Activated CD8-positive, alpha-beta memory T cell treated with anti-CD3 and anti-CD28 coated beads, Interleukin-2, amount 10 ng/mL, durations not matched to agents 7 days and 5 days (primary cell): ENCODE measurements around the gene NDC1. TPM values are rescaled to one million over a fixed set of nuclear protein-coding genes. Genes with fewer than 3 reads are reported as not detected.
A peak's percentile ranks its signal among the peaks of the same experiment; 100 is the strongest.
"Not testable (repeated sequence)": the region's sequence is repeated elsewhere in the genome, so short reads cannot be mapped to it uniquely, and the experiment has no call there.

Source experiments
- ATAC-seq: fragments of 150-1000 bp; cut with Tn5 transposase; one replicate; pipeline ENCODE4 v1.10.0; 2021; ENCODE audit warnings: moderate library complexity
- CTCF ChIA-PET: fragments of 350-600 bp; sonication (Branson Sonifier 250); formaldehyde crosslinking; loops from one replicate; lab custom pipeline; 2021; ENCODE audit warnings: antibody characterized with exemption; lab: Charles Lee
- DNase-seq: peaks from one replicate; pipeline ENCODE4 v3.0.0-alpha.2; 2020
- H3K27ac Mint-ChIP-seq: one replicate; pipeline ENCODE4 v1.8.0; 2021; ENCODE audit warnings: mild to moderate bottlenecking, mixed read lengths
- H3K27me3 Mint-ChIP-seq: one replicate; pipeline ENCODE4 v1.8.0; 2021; ENCODE audit warnings: mixed read lengths
- H3K36me3 Mint-ChIP-seq: one replicate; pipeline ENCODE4 v1.8.0; 2021; ENCODE audit warnings: mild to moderate bottlenecking, mixed read lengths
- H3K4me1 Mint-ChIP-seq: one replicate; pipeline ENCODE4 v1.8.0; 2021; ENCODE audit warnings: mixed read lengths
- H3K4me3 Mint-ChIP-seq: one replicate; pipeline ENCODE4 v1.8.0; 2021; ENCODE audit warnings: mild to moderate bottlenecking, moderate library complexity, mixed read lengths
- H3K9me3 Mint-ChIP-seq: one replicate; pipeline ENCODE4 v1.8.0; 2022; ENCODE audit warnings: low read depth, mixed read lengths
- total RNA-seq, 2 experiments: library from RNA; stranded (reverse); gene quantifications; one replicate each; pipeline ENCODE4 v1.2.3, GENCODE V29; 2021

NDC1 gene, protein sequence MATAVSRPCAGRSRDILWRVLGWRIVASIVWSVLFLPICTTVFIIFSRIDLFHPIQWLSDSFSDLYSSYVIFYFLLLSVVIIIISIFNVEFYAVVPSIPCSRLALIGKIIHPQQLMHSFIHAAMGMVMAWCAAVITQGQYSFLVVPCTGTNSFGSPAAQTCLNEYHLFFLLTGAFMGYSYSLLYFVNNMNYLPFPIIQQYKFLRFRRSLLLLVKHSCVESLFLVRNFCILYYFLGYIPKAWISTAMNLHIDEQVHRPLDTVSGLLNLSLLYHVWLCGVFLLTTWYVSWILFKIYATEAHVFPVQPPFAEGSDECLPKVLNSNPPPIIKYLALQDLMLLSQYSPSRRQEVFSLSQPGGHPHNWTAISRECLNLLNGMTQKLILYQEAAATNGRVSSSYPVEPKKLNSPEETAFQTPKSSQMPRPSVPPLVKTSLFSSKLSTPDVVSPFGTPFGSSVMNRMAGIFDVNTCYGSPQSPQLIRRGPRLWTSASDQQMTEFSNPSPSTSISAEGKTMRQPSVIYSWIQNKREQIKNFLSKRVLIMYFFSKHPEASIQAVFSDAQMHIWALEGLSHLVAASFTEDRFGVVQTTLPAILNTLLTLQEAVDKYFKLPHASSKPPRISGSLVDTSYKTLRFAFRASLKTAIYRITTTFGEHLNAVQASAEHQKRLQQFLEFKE
- total RNA-seq = 10 to 100 TPM; 26.1 to 35.5 TPM

DNA sequence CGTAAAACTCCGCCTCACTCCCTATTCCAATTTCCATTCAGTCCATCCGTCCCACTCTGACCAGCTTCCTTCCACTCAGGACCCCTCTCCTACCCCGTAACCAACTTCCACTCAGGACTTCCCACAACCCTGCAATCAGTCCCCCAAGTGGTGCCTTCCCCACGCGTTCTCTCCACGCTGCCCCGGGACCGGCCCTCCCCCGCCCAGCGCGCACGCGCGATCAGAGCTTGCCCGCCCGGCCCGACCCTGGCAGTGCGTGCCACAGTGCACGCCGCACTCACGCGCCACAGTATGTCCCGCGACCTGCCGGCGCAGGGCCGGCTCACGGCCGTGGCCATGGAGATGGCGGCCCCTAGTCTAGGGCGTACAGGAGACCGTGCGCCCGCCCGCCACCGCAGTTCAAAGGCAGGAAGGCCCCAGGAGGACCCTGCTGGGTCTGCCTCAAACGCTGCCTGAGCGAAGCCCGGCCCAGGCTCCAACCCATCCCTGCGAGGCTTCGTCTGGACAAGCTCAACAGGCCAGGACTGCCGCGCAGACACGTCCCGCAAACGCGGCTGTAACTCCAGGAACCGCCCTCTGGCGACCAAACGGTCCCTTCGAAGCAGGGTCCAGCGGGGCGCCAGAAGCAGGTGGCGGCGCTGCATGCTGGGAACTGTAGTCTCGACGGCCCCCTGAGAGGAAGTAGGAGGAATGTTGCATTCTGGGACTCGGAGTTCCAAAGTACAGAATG is at the start of gene NDC1:
Gene NDC1 (minus strand): TSS at position 373 of the 730 bp plus-strand sequence. CDS start 35 bp downstream, at position 338.
- CTCF ChIA-PET = interaction anchor here (1.2 to 2.7 kb wide), 4 partner anchors 12 to 121 kb away, joined by 3 to 10 read pairs (median 6); no protein-coding TSS in a partner anchor
- ATAC-seq (peak; percentile 91), DNase-seq (peak; percentile 94)
- peaks cover 8% of the 10 kb centered on the region for H3K9me3 Mint-ChIP-seq
- H3K27ac Mint-ChIP-seq = peak within 1 kb of the TSS; percentile 97
- H3K4me3 Mint-ChIP-seq = peak within 1 kb of the TSS; percentile 100
- H3K4me1 Mint-ChIP-seq = peaks cover 28% of the 10 kb centered on the region
- peaks cover 25% of the 10 kb centered on the region for H3K36me3 Mint-ChIP-seq
- H3K27me3 Mint-ChIP-seq = peaks cover 2% of the 10 kb centered on the region

DNA sequence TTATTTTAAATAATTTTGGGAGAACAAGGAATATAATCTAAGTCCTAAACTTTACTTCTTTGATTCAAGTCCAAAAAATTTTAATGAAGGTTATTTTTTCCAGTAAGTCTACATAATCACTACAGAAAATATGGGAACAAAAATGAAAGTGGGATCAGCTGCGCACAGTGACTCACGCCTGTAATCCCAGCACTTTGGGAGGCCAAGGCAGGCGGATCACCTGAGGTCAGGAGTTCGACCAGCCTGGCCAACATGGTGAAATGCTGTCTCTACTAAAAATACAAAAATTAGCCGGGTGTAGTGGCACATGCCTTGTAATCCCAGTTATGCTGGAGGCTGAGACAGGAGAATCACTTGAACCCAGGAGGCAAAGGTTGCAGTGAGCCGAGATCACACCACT is 45.5 kb upstream of the NDC1 start:
- not testable (repeated sequence) for H3K9me3 Mint-ChIP-seq, H3K4me1 Mint-ChIP-seq, H3K27ac Mint-ChIP-seq, H3K4me3 Mint-ChIP-seq, DNase-seq, H3K27me3 Mint-ChIP-seq, ATAC-seq
- peaks cover 29% of the 10 kb centered on the region for H3K36me3 Mint-ChIP-seq
- CTCF ChIA-PET = interaction anchor here (0.8 to 2.1 kb wide), 2 partner anchors 22 to 76 kb away, joined by 4 to 7 read pairs; no protein-coding TSS in a partner anchor

DNA sequence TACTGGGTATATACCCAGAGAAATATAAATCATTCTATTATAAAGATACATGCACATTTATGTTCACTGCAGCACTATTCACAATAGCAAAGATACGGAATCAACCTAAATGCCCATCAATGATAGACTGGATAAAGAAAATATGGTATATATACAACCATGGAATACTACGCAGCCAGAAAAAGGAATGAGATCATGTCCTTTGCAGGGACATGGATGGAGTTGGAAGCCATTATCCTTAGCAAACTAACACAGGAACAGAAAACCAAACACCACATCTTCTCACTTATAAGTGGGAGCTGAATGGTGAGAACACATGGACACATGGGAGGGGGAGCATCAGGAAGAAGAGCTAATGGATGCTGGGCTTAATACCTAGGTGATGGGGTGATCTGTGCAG is 43.8 kb upstream of the NDC1 start:
- not testable (repeated sequence) for H3K9me3 Mint-ChIP-seq, H3K4me3 Mint-ChIP-seq, H3K27me3 Mint-ChIP-seq, H3K27ac Mint-ChIP-seq, H3K4me1 Mint-ChIP-seq, ATAC-seq, DNase-seq
- peaks cover 27% of the 10 kb centered on the region for H3K36me3 Mint-ChIP-seq
- CTCF ChIA-PET = interaction anchor here (0.9 to 2.1 kb wide), 4 partner anchors 19 to 78 kb away, joined by 3 to 7 read pairs (median 4); no protein-coding TSS in a partner anchor

GRCh38 chr1:53878492-53879105 is 40.5 kb upstream of the NDC1 start:
- no peak for DNase-seq
- Mint-ChIP-seq H3K27me3 (no peaks in the 10 kb centered on the region), H3K9me3 (peaks cover 2% of the 10 kb centered on the region), H3K36me3 (peaks cover 29% of the 10 kb centered on the region), H3K27ac (no peak overlapping the region), H3K4me1 (no peaks in the 10 kb centered on the region), H3K4me3 (no peak overlapping the region)
- no peak for ATAC-seq
- CTCF ChIA-PET = interaction anchor here (0.7 to 6.0 kb wide), 24 partner anchors 8 to 611 kb away, joined by 3 to 49 read pairs (median 4); partner anchors contain the start of genes IFT25, LRRC42 and YIPF1

- H3K4me1 Mint-ChIP-seq, H3K27ac Mint-ChIP-seq, H3K27me3 Mint-ChIP-seq, DNase-seq, H3K4me3 Mint-ChIP-seq, H3K9me3 Mint-ChIP-seq, ATAC-seq: not testable (repeated sequence)
- CTCF ChIA-PET = interaction anchor here (0.9 to 6.0 kb wide), 3 partner anchors 14 to 84 kb away, joined by 3 to 39 read pairs (median 33); no protein-coding TSS in a partner anchor
- H3K36me3 Mint-ChIP-seq = peaks cover 16% of the 10 kb centered on the region
Observed at GRCh38 chr1:53875150-53875549, 37.1 kb upstream of the NDC1 start.

GRCh38 chr1:53871773-53872484 is 33.8 kb upstream of the NDC1 start:
- Mint-ChIP-seq H3K27me3 (no peaks in the 10 kb centered on the region), H3K36me3 (peaks cover 14% of the 10 kb centered on the region), H3K4me3 (no peak overlapping the region), H3K27ac (no peak overlapping the region), H3K4me1 (no peaks in the 10 kb centered on the region), H3K9me3 (no peaks in the 10 kb centered on the region)
- DNase-seq (no peak), ATAC-seq (no peak)
- CTCF ChIA-PET = interaction anchor here (1.4 to 3.7 kb wide), 4 partner anchors 9 to 88 kb away, joined by 3 to 21 read pairs (median 10); no protein-coding TSS in a partner anchor

- H3K4me3 Mint-ChIP-seq = no peak overlapping the region
- CTCF ChIA-PET = interaction anchor here (1.4 to 3.7 kb wide), 4 partner anchors 7 to 88 kb away, joined by 4 to 21 read pairs (median 10); no protein-coding TSS in a partner anchor
- H3K27me3 Mint-ChIP-seq = no peaks in the 10 kb centered on the region
- no peaks in the 10 kb centered on the region for H3K9me3 Mint-ChIP-seq
- H3K36me3 Mint-ChIP-seq = peaks cover 18% of the 10 kb centered on the region
- DNase-seq (no peak), ATAC-seq (no peak)
- H3K27ac Mint-ChIP-seq = no peak overlapping the region
- no peaks in the 10 kb centered on the region for H3K4me1 Mint-ChIP-seq
Observed at GRCh38 chr1:53871221-53871620, 33.1 kb upstream of the NDC1 start.

- Mint-ChIP-seq H3K27ac (no peak overlapping the region), H3K36me3 (peaks cover 13% of the 10 kb centered on the region), H3K27me3 (no peaks in the 10 kb centered on the region), H3K9me3 (no peaks in the 10 kb centered on the region), H3K4me1 (no peaks in the 10 kb centered on the region), H3K4me3 (no peak overlapping the region)
- CTCF ChIA-PET = interaction anchor here (0.6 to 3.7 kb wide), 6 partner anchors 9 to 90 kb away, joined by 3 to 21 read pairs (median 6); no protein-coding TSS in a partner anchor
- no peak for ATAC-seq
- no peak for DNase-seq
Observed at GRCh38 chr1:53869454-53870117, 31.5 kb upstream of the NDC1 start.

DNA sequence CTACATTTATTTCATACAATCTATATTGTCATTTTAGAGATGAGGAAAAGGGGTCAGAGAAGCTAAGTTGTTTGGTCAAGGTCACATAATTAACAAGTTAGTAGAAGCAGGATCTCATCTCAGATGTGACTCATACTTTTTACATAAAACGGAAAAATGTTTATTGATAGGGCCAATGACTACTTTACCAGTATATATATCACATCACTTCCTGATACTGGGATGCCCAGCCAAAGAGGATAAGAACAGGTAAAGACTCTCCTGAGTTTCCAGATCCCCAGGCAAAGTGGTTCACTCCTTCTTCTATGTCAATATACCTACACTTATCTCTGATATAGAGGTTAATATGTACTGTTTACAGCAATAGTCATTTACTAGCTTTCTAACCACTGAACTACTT is 30.5 kb upstream of the NDC1 start:
- Mint-ChIP-seq H3K27ac (no peak overlapping the region), H3K27me3 (no peaks in the 10 kb centered on the region), H3K9me3 (no peaks in the 10 kb centered on the region), H3K4me3 (no peak overlapping the region), H3K4me1 (no peaks in the 10 kb centered on the region), H3K36me3 (peaks cover 13% of the 10 kb centered on the region)
- ATAC-seq = no peak
- no peak for DNase-seq
- CTCF ChIA-PET = interaction anchor here (0.9 to 2.8 kb wide), 3 partner anchors 8 to 91 kb away, joined by 3 to 10 read pairs (median 9); no protein-coding TSS in a partner anchor

DNA sequence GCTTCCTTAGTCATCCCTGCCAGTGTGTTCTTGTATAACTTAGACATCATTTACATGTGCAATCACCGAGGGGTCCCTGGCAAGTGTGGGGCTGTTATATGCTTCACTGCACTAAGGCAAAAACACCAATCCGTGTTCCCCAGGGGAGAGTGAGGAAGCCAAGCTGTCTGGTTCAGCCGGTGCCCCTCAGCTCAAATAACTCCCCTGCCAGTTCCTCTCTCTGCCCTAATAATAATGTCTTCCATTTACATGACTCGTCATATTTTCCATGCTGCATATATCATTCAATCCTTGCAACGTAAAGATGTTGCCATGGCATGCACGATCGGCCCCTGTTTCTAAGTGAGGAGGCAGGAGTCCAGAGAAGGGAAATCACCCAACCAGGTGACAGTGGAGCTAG is 24.4 kb upstream of the NDC1 start:
- ATAC-seq (no peak), DNase-seq (no peak)
- H3K27ac Mint-ChIP-seq = no peak overlapping the region
- no peaks in the 10 kb centered on the region for H3K9me3 Mint-ChIP-seq
- CTCF ChIA-PET = interaction anchor here (1.0 to 6.0 kb wide), 6 partner anchors 16 to 104 kb away, joined by 3 to 82 read pairs (median 31); partner anchors contain the start of genes IFT25 and LRRC42
- peaks cover 5% of the 10 kb centered on the region for H3K36me3 Mint-ChIP-seq
- H3K4me3 Mint-ChIP-seq = no peak overlapping the region
- H3K27me3 Mint-ChIP-seq = no peaks in the 10 kb centered on the region
- H3K4me1 Mint-ChIP-seq = no peaks in the 10 kb centered on the region

GRCh38 chr1:53860967-53861411 is 22.9 kb upstream of the NDC1 start:
- peak; percentile 81 for ATAC-seq
- no peaks in the 10 kb centered on the region for H3K9me3 Mint-ChIP-seq
- no peak overlapping the region for H3K27ac Mint-ChIP-seq

More at GRCh38 chr1:53860967-53861411, 22.9 kb upstream of the NDC1 start:
- Mint-ChIP-seq H3K4me1 (no peaks in the 10 kb centered on the region), H3K27me3 (no peaks in the 10 kb centered on the region), H3K4me3 (no peak overlapping the region), H3K36me3 (no peaks in the 10 kb centered on the region)
- CTCF ChIA-PET = interaction anchor here (0.7 to 6.0 kb wide), 48 partner anchors 8 to 940 kb away, joined by 3 to 82 read pairs (median 4); partner anchors contain the start of genes IFT25, LRRC42, NDC1 and TMEM59
- DNase-seq = peak; percentile 55
